Measurements from ENCODE around the gene KRTAP5-3. TPM values are rescaled to one million over a fixed set of nuclear protein-coding genes. Genes with fewer than 3 reads are reported as not detected.

Gene KRTAP5-3
- polyA plus RNA-seq, 2 of the 4 experiments (the other 2 are of a cell fraction): not detected

DNA sequence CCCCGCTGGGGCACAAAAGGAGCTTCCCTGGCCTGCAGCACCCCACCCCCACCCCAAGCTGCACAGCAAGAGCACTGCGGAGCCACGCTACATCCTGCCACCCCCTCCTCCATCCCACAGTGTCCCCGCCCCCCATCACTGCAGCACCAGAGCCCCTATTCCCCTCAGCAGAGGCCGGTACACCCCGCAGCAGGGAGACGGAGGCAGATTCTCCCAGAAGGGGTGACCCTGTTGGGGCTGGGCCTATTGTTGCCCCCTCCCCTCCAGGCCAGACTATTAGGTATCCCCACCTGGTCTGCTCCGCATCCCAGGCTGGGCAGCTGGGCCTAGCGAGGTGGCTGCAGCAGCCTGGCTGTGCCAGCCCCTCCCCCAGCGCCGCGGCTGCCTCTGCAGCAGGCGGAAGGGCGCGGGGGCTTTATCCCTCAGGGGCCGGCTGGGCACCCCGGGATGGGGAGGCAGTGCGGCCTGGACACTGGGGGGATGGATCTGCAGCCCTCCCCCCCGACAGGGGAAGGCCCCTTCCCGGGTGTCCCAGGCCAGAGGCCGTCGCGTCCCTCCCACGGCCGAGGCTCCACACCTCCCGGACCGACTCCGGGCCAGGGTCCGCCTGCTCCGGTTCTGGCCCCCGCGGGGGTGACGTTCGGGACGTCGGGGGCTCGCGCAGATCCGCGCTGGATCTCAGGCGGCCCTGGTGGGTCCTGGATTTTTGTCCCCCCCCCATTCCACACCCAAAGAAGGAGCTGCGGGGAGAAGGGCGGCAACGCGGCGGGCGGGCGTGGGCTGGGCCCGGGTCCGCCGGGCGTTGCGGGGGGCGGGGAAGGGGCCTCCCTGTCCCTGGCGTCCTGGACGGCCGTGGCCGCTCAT, 37.1 kb downstream of the KRTAP5-3 start:
- H3K4me3 ChIP-seq: peak overlapping the region; percentile 74
- ATAC-seq (no peak), DNase-seq (ENCODE audit: low read depth in 1 of 2, low spot score in 1 of 2) (no peak), FAIRE-seq (no peak)
- TF ChIP-seq, protein P1, sequence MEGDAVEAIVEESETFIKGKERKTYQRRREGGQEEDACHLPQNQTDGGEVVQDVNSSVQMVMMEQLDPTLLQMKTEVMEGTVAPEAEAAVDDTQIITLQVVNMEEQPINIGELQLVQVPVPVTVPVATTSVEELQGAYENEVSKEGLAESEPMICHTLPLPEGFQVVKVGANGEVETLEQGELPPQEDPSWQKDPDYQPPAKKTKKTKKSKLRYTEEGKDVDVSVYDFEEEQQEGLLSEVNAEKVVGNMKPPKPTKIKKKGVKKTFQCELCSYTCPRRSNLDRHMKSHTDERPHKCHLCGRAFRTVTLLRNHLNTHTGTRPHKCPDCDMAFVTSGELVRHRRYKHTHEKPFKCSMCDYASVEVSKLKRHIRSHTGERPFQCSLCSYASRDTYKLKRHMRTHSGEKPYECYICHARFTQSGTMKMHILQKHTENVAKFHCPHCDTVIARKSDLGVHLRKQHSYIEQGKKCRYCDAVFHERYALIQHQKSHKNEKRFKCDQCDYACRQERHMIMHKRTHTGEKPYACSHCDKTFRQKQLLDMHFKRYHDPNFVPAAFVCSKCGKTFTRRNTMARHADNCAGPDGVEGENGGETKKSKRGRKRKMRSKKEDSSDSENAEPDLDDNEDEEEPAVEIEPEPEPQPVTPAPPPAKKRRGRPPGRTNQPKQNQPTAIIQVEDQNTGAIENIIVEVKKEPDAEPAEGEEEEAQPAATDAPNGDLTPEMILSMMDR (IDR thresholded peaks at IDR 0.05): no peak
- TF ChIP-seq, protein P2, sequence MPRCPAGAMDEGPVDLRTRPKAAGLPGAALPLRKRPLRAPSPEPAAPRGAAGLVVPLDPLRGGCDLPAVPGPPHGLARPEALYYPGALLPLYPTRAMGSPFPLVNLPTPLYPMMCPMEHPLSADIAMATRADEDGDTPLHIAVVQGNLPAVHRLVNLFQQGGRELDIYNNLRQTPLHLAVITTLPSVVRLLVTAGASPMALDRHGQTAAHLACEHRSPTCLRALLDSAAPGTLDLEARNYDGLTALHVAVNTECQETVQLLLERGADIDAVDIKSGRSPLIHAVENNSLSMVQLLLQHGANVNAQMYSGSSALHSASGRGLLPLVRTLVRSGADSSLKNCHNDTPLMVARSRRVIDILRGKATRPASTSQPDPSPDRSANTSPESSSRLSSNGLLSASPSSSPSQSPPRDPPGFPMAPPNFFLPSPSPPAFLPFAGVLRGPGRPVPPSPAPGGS (IDR thresholded peaks at IDR 0.05): no peak
- TF ChIP-seq CEBPB (IDR thresholded peaks at IDR 0.05) (no peak), EHMT2 (IDR thresholded peaks at IDR 0.05; ENCODE audit: low read depth) (no peak), TFCP2L1 (CRISPR knock-in tag; IDR thresholded peaks at IDR 0.05) (no peak), POLR2A (IDR thresholded peaks at IDR 0.05; ENCODE audit: low read length) (no peak), EHF (CRISPR knock-in tag; IDR thresholded peaks at IDR 0.05) (no peak), NR3C1 (IDR thresholded peaks at IDR 0.05) (no peak), RNF2 (IDR thresholded peaks at IDR 0.05; ENCODE audit: borderline replicate concordance, low read depth) (no peak), MAZ (IDR thresholded peaks at IDR 0.05; ENCODE audit: borderline replicate concordance, low read depth, low read length) (no peak), EP300 (IDR thresholded peaks at IDR 0.05) (no peak), HEYL (CRISPR knock-in tag; IDR thresholded peaks at IDR 0.05) (no peak), NFE2L2 (conservative IDR thresholded peaks at IDR 0.05; ENCODE audit: low read length) (no peak)
- TF ChIP-seq, protein P3, sequence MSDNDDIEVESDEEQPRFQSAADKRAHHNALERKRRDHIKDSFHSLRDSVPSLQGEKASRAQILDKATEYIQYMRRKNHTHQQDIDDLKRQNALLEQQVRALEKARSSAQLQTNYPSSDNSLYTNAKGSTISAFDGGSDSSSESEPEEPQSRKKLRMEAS (IDR thresholded peaks at IDR 0.05): no peak
- TF ChIP-seq, protein P4, sequence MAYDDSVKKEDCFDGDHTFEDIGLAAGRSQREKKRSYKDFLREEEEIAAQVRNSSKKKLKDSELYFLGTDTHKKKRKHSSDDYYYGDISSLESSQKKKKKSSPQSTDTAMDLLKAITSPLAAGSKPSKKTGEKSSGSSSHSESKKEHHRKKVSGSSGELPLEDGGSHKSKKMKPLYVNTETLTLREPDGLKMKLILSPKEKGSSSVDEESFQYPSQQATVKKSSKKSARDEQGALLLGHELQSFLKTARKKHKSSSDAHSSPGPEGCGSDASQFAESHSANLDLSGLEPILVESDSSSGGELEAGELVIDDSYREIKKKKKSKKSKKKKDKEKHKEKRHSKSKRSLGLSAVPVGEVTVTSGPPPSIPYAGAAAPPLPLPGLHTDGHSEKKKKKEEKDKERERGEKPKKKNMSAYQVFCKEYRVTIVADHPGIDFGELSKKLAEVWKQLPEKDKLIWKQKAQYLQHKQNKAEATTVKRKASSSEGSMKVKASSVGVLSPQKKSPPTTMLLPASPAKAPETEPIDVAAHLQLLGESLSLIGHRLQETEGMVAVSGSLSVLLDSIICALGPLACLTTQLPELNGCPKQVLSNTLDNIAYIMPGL (CRISPR knock-in tag; IDR thresholded peaks at IDR 0.05; ENCODE audit: borderline replicate concordance): no peak
- H3K27ac ChIP-seq: peak overlapping the region; percentile 89 to 95
- H3K9me3 ChIP-seq: no peaks in the 10 kb centered on the region
- CTCF ChIA-PET: interaction anchor here (0.6 to 26.3 kb wide), 4 partner anchors 11 to 28 kb away, joined by 3 to 719 read pairs (median 3); no protein-coding TSS in a partner anchor
- H3K4me2 ChIP-seq: peak overlapping the region; percentile 99
- POLR2A ChIA-PET: no interaction called here
- 60% methylated on average over 3 of the region's 58 CpGs for WGBS (ENCODE audit: missing lambda C conversion rate)
- H3K4me1 ChIP-seq: peaks cover 37% of the 10 kb centered on the region

DNA sequence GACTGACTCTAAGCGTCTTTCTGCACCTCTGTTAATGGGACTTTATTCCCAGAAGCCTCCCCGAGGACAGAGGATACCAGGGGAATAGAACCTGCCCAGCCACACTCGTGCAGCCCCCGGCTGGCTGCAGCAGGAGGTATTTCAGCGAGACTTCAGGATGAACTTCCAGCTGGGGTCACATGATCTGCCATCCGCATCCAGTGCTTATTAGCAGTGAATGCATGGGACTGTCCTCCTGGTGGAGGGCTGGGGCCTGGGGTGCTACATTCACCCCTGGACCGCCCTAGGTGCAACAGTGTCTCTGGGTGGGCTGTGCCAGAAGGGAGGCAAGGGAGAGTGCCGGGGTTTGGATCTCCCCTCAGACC, 37.8 kb downstream of the KRTAP5-3 start:
- FAIRE-seq: no peak
- Histone ChIP-seq H3K4me2 (peak overlapping the region; percentile 99), H3K27ac (peak overlapping the region in 1 of 2 experiments; percentile 95; a peak in 3 of 6 replicates), H3K4me3 (peak overlapping the region; percentile 74; the same call in 2 of the 3 replicates), H3K4me1 (peaks cover 37% of the 10 kb centered on the region), H3K9me3 (no peaks in the 10 kb centered on the region)
- WGBS (ENCODE audit: missing lambda C conversion rate): 86% methylated on average over 7 of the region's 8 CpGs
- no peak for DNase-seq (ENCODE audit: low read depth in 1 of 2, low spot score in 1 of 2)
- ATAC-seq: no peak
- ChIA-PET POLR2A (interaction anchor here (1.0 kb wide), 1 partner anchor 11 kb away, joined by 3 read pairs; no protein-coding TSS in a partner anchor), CTCF (interaction anchor here (0.6 to 26.3 kb wide), 5 partner anchors 10 to 27 kb away, joined by 3 to 719 read pairs (median 3); no protein-coding TSS in a partner anchor)
- TF ChIP-seq, protein P5, sequence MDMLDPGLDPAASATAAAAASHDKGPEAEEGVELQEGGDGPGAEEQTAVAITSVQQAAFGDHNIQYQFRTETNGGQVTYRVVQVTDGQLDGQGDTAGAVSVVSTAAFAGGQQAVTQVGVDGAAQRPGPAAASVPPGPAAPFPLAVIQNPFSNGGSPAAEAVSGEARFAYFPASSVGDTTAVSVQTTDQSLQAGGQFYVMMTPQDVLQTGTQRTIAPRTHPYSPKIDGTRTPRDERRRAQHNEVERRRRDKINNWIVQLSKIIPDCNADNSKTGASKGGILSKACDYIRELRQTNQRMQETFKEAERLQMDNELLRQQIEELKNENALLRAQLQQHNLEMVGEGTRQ (IDR thresholded peaks at IDR 0.05): peak; percentile 34; the same call in 1 of the 2 replicates
- TF ChIP-seq CHD4 (IDR thresholded peaks at IDR 0.05; ENCODE audit: borderline replicate concordance): no peak

Measured in A549 (cell line).